Hematopoietic multipotent progenitor cell treated with erythropoietin and hydrocortisone succinate and interleukin-3 and kit ligand, for 17 days (in vitro differentiated cells): Measurements from ENCODE around the gene SIK2.
A peak's percentile ranks its signal among the peaks of the same experiment; 100 is the strongest.
"Not testable (repeated sequence)": the region's sequence is repeated elsewhere in the genome, so short reads cannot be mapped to it uniquely, and the experiment has no call there.

Experiments
- DNase-seq: peaks from one replicate; pipeline ENCODE4 v3.0.0-alpha.2; 2015; ENCODE audit warnings: low spot score

Gene SIK2

GRCh38 chr11:111699579-111700156 lies 97.4 kb downstream of the SIK2 start:
- peak; percentile 47 for DNase-seq

- no peak for DNase-seq
Observed at GRCh38 chr11:111700162-111700561, 97.9 kb downstream of the SIK2 start.

GRCh38 chr11:111702623-111703022 lies 100.4 kb downstream of the SIK2 start:
- no peak for DNase-seq

GRCh38 chr11:111703576-111703975 lies 101.3 kb downstream of the SIK2 start:
- no peak for DNase-seq

- DNase-seq: no peak
Observed at GRCh38 chr11:111707039-111707690, 104.9 kb downstream of the SIK2 start.

- DNase-seq: no peak
Observed at GRCh38 chr11:111707691-111708067, 105.4 kb downstream of the SIK2 start.

- no peak for DNase-seq
Observed at GRCh38 chr11:111714522-111714921, 112.3 kb downstream of the SIK2 start.

- no peak for DNase-seq
Observed at GRCh38 chr11:111715142-111715816, 113.0 kb downstream of the SIK2 start.

- DNase-seq: not testable (repeated sequence)
Observed at GRCh38 chr11:111717660-111718059, 115.4 kb downstream of the SIK2 start.

GRCh38 chr11:111718436-111718835 lies 116.2 kb downstream of the SIK2 start:
- no peak for DNase-seq

GRCh38 chr11:111718859-111719258 lies 116.6 kb downstream of the SIK2 start:
- DNase-seq: no peak

- no peak for DNase-seq
Observed at GRCh38 chr11:111719379-111719778, 117.1 kb downstream of the SIK2 start.

GRCh38 chr11:111720801-111721494 lies 118.7 kb downstream of the SIK2 start:
- DNase-seq: no peak

- DNase-seq: no peak
Observed at GRCh38 chr11:111722501-111722900, 120.3 kb downstream of the SIK2 start.

GRCh38 chr11:111723595-111723994 lies 121.3 kb downstream of the SIK2 start:
- no peak for DNase-seq

GRCh38 chr11:111724615-111725129 lies 122.4 kb downstream of the SIK2 start:
- DNase-seq: no peak

- DNase-seq: no peak
Observed at GRCh38 chr11:111725621-111726020, 123.4 kb downstream of the SIK2 start.

- DNase-seq: no peak
Observed at GRCh38 chr11:111726301-111726713, 124.1 kb downstream of the SIK2 start.

GRCh38 chr11:111727431-111727830 lies 125.2 kb downstream of the SIK2 start:
- no peak for DNase-seq

- DNase-seq: peak; percentile 45
Observed at GRCh38 chr11:111729071-111729830, 127.0 kb downstream of the SIK2 start.

- DNase-seq: no peak
Observed at GRCh38 chr11:111729831-111730311, 127.6 kb downstream of the SIK2 start.
